Transverse colon (tissue), 4 donors: Measurements from ENCODE around the gene CNTFR. TPM values are rescaled to one million over a fixed set of nuclear protein-coding genes. Genes with fewer than 3 reads are reported as not detected.

Source experiments
- DNase-seq: peaks from one replicate; pipeline ENCODE4 v3.0.0-alpha.2; 2019
- H3K27ac ChIP-seq, 4 donors: fragments of 200-600 bp; sonication (generic); 2 replicates each; pipeline ENCODE4 v1.5.1; 2016 to 2018; ENCODE audit warnings: inconsistent platforms in 4 of 4
- H3K27me3 ChIP-seq: fragments of 200-600 bp; sonication (generic); 2 replicates; pipeline ENCODE4 v1.5.1; 2017; ENCODE audit warnings: inconsistent platforms
- H3K36me3 ChIP-seq, 4 donors: fragments of 200-600 bp; sonication (generic); 2 replicates each; pipeline ENCODE4 v1.5.1; 2017 to 2019; ENCODE audit warnings: inconsistent platforms in 4 of 4
- H3K4me1 ChIP-seq, 4 donors: fragments of 200-600 bp; sonication (generic); 2 replicates each; pipeline ENCODE4 v1.5.1; 2017 to 2020; ENCODE audit warnings: inconsistent platforms in 4 of 4
- H3K4me3 ChIP-seq, 4 donors: fragments of 200-600 bp; sonication (generic); 1 replicate in 1 of 4; 2 replicates in 3 of 4; pipeline versions ENCODE4 v1.5.1 to v1.6.1; 2017 to 2019; ENCODE audit warnings: inconsistent platforms in 4 of 4
- H3K9me3 ChIP-seq, 2 donors: fragments of 200-600 bp; sonication (generic); 2 replicates each; pipeline ENCODE4 v1.5.1; 2017 to 2019; ENCODE audit warnings: inconsistent platforms in 2 of 2
- CTCF ChIP-seq, 5 experiments: fragments of 200-600 bp in 3 of 5; fragments of 450-650 bp in 2 of 5; sonication (generic) in 3 of 5; IDR thresholded peaks; 1 replicate in 2 of 5; 2 replicates in 3 of 5; pipeline ENCODE4 v1.5.1; 2016 to 2017; ENCODE audit warnings: antibody characterized with exemption in 5 of 5, inconsistent platforms in 3 of 5, mild to moderate bottlenecking in 2 of 5, moderate library complexity in 1 of 5
- EP300 ChIP-seq: sonication (generic); formaldehyde crosslinking; IDR thresholded peaks from one replicate; pipeline ENCODE4 v1.6.1; 2017; ENCODE audit warnings: antibody characterized with exemption, low read depth
- POLR2A ChIP-seq: fragments of 450-650 bp; IDR thresholded peaks from one replicate; pipeline ENCODE4 v1.6.1; 2016; ENCODE audit warnings: antibody characterized with exemption, mild to moderate bottlenecking, moderate library complexity
- POLR2AphosphoS5 ChIP-seq, 3 donors: sonication (generic); formaldehyde crosslinking; IDR thresholded peaks; one replicate each; pipeline ENCODE4 v1.6.1; 2016; ENCODE audit warnings: antibody characterized with exemption in 3 of 3
- WGBS, 2 donors: methylation state at CpG; one replicate each; pipeline ENCODE4 v1.1.5; 2018; ENCODE audit warnings: low coverage in 1 of 2; 5-methylcytosine and 5-hydroxymethylcytosine counted together
- in situ Hi-C, 4 donors: fragments of 200-750 bp; cut with MboI; loops; one replicate each; pipeline versions ENCODE4 v1.15.0 to v1.15.1; 2017; ENCODE audit warnings: low sequenced_read_pairs in 3 of 4, low pct_ligation_motif_present in 1 of 4, low pct_unique_long_range_greater_than_20kb in 1 of 4
- intact Hi-C: fragments of 100-400 bp; cut with DNase I; formaldehyde crosslinking; loops from one replicate; pipeline ENCODE4 v1.15.1; 2023; ENCODE audit warnings: low total_unique reads
- total RNA-seq, 4 donors: library from RNA; depleted of rRNA; stranded (reverse); fragments of >200 nt; gene quantifications; one replicate each; pipeline ENCODE4 v1.1.0, GENCODE V29; 2016

The CNTFR gene
- total RNA-seq, 4 donors from 2014 or later: 5.2 to 59.1 (median 6.8) TPM

GRCh38 chr9:34555002-34555348, 34.5 kb downstream of the CNTFR start:
- no peak overlapping the region for H3K27ac ChIP-seq
- in situ Hi-C loops (no loop called here), intact Hi-C loops (no loop called here)
- DNase-seq: no peak
- no peaks in the 10 kb centered on the region for H3K36me3 ChIP-seq
- 53% methylated on average over 23 of the region's 23 CpGs; no CpG with 5 or more reads in 1 of the 2 donors for WGBS, 2 donors
- H3K4me1 ChIP-seq: peaks cover 0 to 10% (median 8%) of the 10 kb centered on the region in 4 donors
- H3K4me3 ChIP-seq: no peak overlapping the region
- TF ChIP-seq POLR2AphosphoS5 (IDR thresholded peaks at IDR 0.05) (no peak), EP300 (no peak), CTCF (IDR thresholded peaks at IDR 0.05) (no peak), POLR2A (no peak)
- H3K9me3 ChIP-seq: no peaks in the 10 kb centered on the region
- H3K27me3 ChIP-seq: peaks cover 18% of the 10 kb centered on the region

GRCh38 chr9:34554211-34555001, 35.1 kb downstream of the CNTFR start:
- intact Hi-C loops (no loop called here), in situ Hi-C loops (no loop called here)
- no peak overlapping the region for H3K4me3 ChIP-seq
- 14 to 64% methylated on average over 1 to 16 of the region's 16 CpGs for WGBS, 2 donors
- peaks cover 14% of the 10 kb centered on the region for H3K27me3 ChIP-seq
- no peak for DNase-seq
- TF ChIP-seq POLR2AphosphoS5 (IDR thresholded peaks at IDR 0.05): no peak
- TF ChIP-seq CTCF (IDR thresholded peaks at IDR 0.05): no peak
- TF ChIP-seq POLR2A: no peak
- TF ChIP-seq EP300: no peak
- no peaks in the 10 kb centered on the region for H3K9me3 ChIP-seq
- H3K36me3 ChIP-seq: no peaks in the 10 kb centered on the region
- peaks cover 0 to 4% (median 2%) of the 10 kb centered on the region in 4 donors for H3K4me1 ChIP-seq
- H3K27ac ChIP-seq: no peak overlapping the region

GRCh38 chr9:34553511-34554021, 36.0 kb downstream of the CNTFR start:
- TF ChIP-seq POLR2A (no peak), CTCF (IDR thresholded peaks at IDR 0.05) (no peak)
- WGBS, 2 donors: 81% methylated on average over 18 of the region's 18 CpGs; no CpG with 5 or more reads in 1 of the 2 donors
- Histone ChIP-seq H3K4me3 (no peak overlapping the region), H3K27me3 (peaks cover 9% of the 10 kb centered on the region), H3K4me1 (no peaks in the 10 kb centered on the region), H3K36me3 (no peaks in the 10 kb centered on the region), H3K9me3 (no peaks in the 10 kb centered on the region), H3K27ac (no peak overlapping the region)
- intact Hi-C loops: no loop called here
- in situ Hi-C loops: no loop called here
- no peak for DNase-seq

GRCh38 chr9:34552986-34553385, 36.5 kb downstream of the CNTFR start:
- Histone ChIP-seq H3K9me3 (no peaks in the 10 kb centered on the region), H3K4me1 (no peaks in the 10 kb centered on the region), H3K4me3 (no peak overlapping the region), H3K27me3 (peaks cover 3% of the 10 kb centered on the region), H3K36me3 (no peaks in the 10 kb centered on the region), H3K27ac (no peak overlapping the region)
- TF ChIP-seq POLR2AphosphoS5 (IDR thresholded peaks at IDR 0.05) (no peak), POLR2A (no peak), EP300 (no peak), CTCF (IDR thresholded peaks at IDR 0.05) (no peak)
- intact Hi-C loops: no loop called here
- no peak for DNase-seq
- in situ Hi-C loops: no loop called here
- 82% methylated on average over 2 of the region's 2 CpGs; no CpG with 5 or more reads in 1 of the 2 donors for WGBS, 2 donors
